ENCODE results near the gene ZNF628. TPM values are rescaled to one million over a fixed set of nuclear protein-coding genes. Genes with fewer than 3 reads are reported as not detected.
A peak's percentile ranks its signal among the peaks of the same experiment; 100 is the strongest.
"Not testable (repeated sequence)": the region's sequence is repeated elsewhere in the genome, so short reads cannot be mapped to it uniquely, and the experiment has no call there.

Gene ZNF628
- total RNA-seq, 4 donors from 2014 or later, result 5.4 to 17.9 (median 12.2) TPM

- DNase-seq (ENCODE audit: low spot score in 2 of 2), result peak in 1 of 2 donors; percentile 27
- intact Hi-C loops (cut with DNase I; ENCODE audit: low total_unique reads), result no loop called here
- TF ChIP-seq POLR2A (IDR thresholded peaks at IDR 0.05), result no peak
- TF ChIP-seq, protein P1, sequence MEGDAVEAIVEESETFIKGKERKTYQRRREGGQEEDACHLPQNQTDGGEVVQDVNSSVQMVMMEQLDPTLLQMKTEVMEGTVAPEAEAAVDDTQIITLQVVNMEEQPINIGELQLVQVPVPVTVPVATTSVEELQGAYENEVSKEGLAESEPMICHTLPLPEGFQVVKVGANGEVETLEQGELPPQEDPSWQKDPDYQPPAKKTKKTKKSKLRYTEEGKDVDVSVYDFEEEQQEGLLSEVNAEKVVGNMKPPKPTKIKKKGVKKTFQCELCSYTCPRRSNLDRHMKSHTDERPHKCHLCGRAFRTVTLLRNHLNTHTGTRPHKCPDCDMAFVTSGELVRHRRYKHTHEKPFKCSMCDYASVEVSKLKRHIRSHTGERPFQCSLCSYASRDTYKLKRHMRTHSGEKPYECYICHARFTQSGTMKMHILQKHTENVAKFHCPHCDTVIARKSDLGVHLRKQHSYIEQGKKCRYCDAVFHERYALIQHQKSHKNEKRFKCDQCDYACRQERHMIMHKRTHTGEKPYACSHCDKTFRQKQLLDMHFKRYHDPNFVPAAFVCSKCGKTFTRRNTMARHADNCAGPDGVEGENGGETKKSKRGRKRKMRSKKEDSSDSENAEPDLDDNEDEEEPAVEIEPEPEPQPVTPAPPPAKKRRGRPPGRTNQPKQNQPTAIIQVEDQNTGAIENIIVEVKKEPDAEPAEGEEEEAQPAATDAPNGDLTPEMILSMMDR (IDR thresholded peaks at IDR 0.05), result no peak
- H3K4me3 ChIP-seq (ENCODE audit: low read depth, poor library complexity, severe bottlenecking), result no peak overlapping the region
- 10 to 13% methylated on average over 16 of the region's 16 CpGs for WGBS, 2 donors
Observed at GRCh38 chr19:55447421-55448174, 28.8 kb upstream of the ZNF628 start.

DNA sequence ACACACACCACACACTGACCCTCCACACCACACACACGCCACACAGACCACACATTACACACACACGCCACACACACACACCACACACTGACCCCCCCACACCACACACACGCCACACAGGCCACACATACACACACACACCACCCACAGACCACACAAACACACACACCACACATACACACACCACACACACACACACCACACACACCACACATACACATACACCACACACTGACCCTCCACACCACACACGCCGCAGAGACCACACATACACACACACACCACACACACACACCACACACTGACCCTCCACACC, 28.3 kb upstream of the ZNF628 start:
- intact Hi-C loops (cut with DNase I; ENCODE audit: low total_unique reads), result not testable (repeated sequence)
- WGBS, 2 donors, result 65 to 73% methylated on average over 5 of the region's 5 CpGs

DNA sequence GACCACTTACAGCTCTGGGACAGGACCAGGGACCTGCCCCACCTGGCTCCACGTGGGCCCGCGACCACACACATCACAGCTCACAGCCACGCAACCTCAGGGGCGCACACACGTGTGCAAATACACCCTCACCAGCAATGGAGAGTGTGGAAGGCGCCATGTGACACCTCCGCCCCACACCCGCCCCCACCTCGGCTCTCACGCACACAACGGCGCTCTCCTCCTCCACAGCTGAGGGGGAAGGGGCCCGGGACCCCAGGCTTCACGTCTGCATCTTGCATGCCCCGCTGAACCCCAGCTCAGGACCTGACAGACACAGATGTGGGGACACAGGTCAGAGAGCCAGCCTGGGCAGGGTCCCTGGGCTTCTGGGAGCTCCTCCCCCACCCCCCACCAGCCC, 26.9 kb upstream of the ZNF628 start:
- TF ChIP-seq, protein P1 (IDR thresholded peaks at IDR 0.05), result no peak
- no peak for TF ChIP-seq POLR2A (IDR thresholded peaks at IDR 0.05)
- WGBS, 2 donors, result 49 to 50% methylated on average over 14 to 16 of the region's 16 CpGs
- DNase-seq (ENCODE audit: low spot score in 2 of 2), result no peak
- no peak overlapping the region for H3K4me3 ChIP-seq (ENCODE audit: low read depth, poor library complexity, severe bottlenecking)
- intact Hi-C loops (cut with DNase I; ENCODE audit: low total_unique reads), result no loop called here

More for the DNA sequence above, 28.3 kb upstream of the ZNF628 start:
- not testable (repeated sequence) for DNase-seq (ENCODE audit: low spot score in 2 of 2); H3K4me3 ChIP-seq (ENCODE audit: low read depth, poor library complexity, severe bottlenecking)

DNA sequence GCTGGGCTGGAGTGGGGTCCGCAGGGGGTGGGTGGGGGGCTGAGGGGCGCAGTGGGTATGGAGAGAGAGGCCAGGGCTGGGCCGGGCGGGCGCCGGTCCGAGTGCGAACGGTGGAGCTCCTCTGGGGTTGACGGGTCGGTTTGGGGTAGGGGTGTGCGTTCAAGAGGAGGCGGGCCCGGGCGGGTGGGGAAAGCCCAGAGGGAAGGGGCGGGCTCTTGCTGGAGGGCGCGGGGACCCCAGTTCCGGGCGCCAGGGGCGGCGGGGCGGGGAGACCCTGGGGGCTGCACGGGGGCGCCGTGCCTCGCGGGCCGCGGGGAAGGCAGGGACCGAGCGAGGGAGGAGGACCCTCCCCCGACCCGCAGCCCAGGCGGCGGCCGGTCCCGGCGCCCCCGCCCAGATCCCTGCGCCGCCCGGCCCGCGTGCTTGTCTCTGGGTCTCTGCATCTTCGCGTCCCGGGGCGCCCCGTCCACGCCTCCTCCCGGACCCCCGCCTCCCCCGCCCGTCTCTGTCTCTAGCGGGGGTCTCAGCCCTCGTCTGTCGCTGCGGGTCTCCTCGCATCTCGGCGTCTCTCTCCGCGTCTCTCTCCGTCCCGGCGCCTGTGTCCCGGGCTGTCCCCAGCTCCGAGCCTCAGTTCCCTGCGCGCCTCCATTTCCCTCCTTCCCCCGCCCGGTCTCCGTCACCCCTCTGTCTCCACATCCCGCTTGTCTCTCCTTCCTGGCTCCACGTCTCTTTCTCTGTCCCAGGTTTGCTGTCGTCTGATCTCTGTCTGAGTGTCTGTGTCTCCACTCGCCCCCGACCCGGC, 25.1 kb upstream of the ZNF628 start:
- H3K4me3 ChIP-seq (ENCODE audit: low read depth, poor library complexity, severe bottlenecking), result no peak overlapping the region
- DNase-seq (ENCODE audit: low spot score in 2 of 2), result no peak
- WGBS, 2 donors, result 2 to 3% methylated on average over 50 to 56 of the region's 80 CpGs
- no peak for TF ChIP-seq POLR2A (IDR thresholded peaks at IDR 0.05)
- TF ChIP-seq, protein P1 (IDR thresholded peaks at IDR 0.05), result no peak
- intact Hi-C loops (cut with DNase I; ENCODE audit: low total_unique reads), result no loop called here

- TF ChIP-seq POLR2A (IDR thresholded peaks at IDR 0.05), result no peak
- TF ChIP-seq, protein P1 (IDR thresholded peaks at IDR 0.05), result no peak
- intact Hi-C loops (cut with DNase I; ENCODE audit: low total_unique reads), result no loop called here
- DNase-seq (ENCODE audit: low spot score in 2 of 2), result no peak
- no peak overlapping the region for H3K4me3 ChIP-seq (ENCODE audit: low read depth, poor library complexity, severe bottlenecking)
- WGBS, 2 donors, result 2% methylated on average over 42 to 51 of the region's 57 CpGs
Observed at GRCh38 chr19:55451965-55452748, 24.3 kb upstream of the ZNF628 start.
